Mesodermal cell (in vitro differentiated cells): ENCODE data around the gene NADK.
"Not testable (repeated sequence)": the region's sequence is repeated elsewhere in the genome, so short reads cannot be mapped to it uniquely, and the experiment has no call there.

Experiments
- H3K27ac ChIP-seq: 2 replicates; pipeline ENCODE4 v1.7.0; 2013; ENCODE audit warnings: mild to moderate bottlenecking, low read depth, low read length, moderate library complexity; ENCODE audit not compliant: severe bottlenecking
- H3K36me3 ChIP-seq: 2 replicates; pipeline ENCODE4 v1.7.1; 2013; ENCODE audit warnings: mild to moderate bottlenecking, low read length, moderate library complexity; ENCODE audit not compliant: control insufficient read depth, insufficient read depth
- H3K4me1 ChIP-seq: one replicate; pipeline ENCODE4 v1.7.1; 2013; ENCODE audit warnings: mild to moderate bottlenecking, low read length; ENCODE audit not compliant: insufficient read depth, control insufficient read depth, poor library complexity, severe bottlenecking
- H3K4me3 ChIP-seq: 2 replicates; pipeline ENCODE4 v1.7.0; 2013; ENCODE audit warnings: low read length, control low read depth, mild to moderate bottlenecking; ENCODE audit not compliant: insufficient read depth, poor library complexity, severe bottlenecking; ENCODE audit errors: extremely low read depth
- H3K9me3 ChIP-seq: 2 replicates; pipeline ENCODE4 v1.7.1; 2013; ENCODE audit warnings: mild to moderate bottlenecking, low read length, moderate library complexity; ENCODE audit not compliant: control insufficient read depth
- WGBS, 2 experiments: methylation state at CpG; one replicate each; pipeline ENCODE4 v1.1.5; 2013; ENCODE audit warnings: missing lambda C conversion rate in 2 of 2; ENCODE audit not compliant: insufficient coverage in 2 of 2; 5-methylcytosine and 5-hydroxymethylcytosine counted together

The NADK gene

GRCh38 chr1:1726088-1726487 lies 52.2 kb downstream of the NADK start:
- not testable (repeated sequence) for H3K4me1 ChIP-seq, H3K9me3 ChIP-seq, H3K4me3 ChIP-seq, H3K27ac ChIP-seq
- 93 to 94% methylated on average over 11 to 17 of the region's 17 CpGs for WGBS, 2 experiments
- H3K36me3 ChIP-seq: peaks cover 21% of the 10 kb centered on the region

GRCh38 chr1:1724035-1724864 lies 54.0 kb downstream of the NADK start, which contains the start of gene CDK11A:
CDK11A (minus strand) TSS chr1:1724357; CDS start chr1:1722818, 1,539 bp downstream.
- H3K27ac ChIP-seq: peak within 1 kb of the TSS; percentile 93
- H3K4me3 ChIP-seq: peak within 1 kb of the TSS; percentile 62
- H3K9me3 ChIP-seq, H3K4me1 ChIP-seq: not testable (repeated sequence)
- peaks cover 25% of the 10 kb centered on the region for H3K36me3 ChIP-seq
- 0% methylated on average over 24 of the region's 78 CpGs for WGBS, 2 experiments

GRCh38 chr1:1721201-1721600 lies 57.1 kb downstream of the NADK start:
- Histone ChIP-seq H3K9me3 (no peaks in the 10 kb centered on the region), H3K4me3 (no peak overlapping the region), H3K36me3 (peaks cover 36% of the 10 kb centered on the region), H3K27ac (no peak overlapping the region), H3K4me1 (no peaks in the 10 kb centered on the region)
- WGBS, 2 experiments: 92 to 96% methylated on average over 5 to 6 of the region's 7 CpGs

- 93 to 95% methylated on average over 7 to 8 of the region's 18 CpGs for WGBS, 2 experiments
- H3K36me3 ChIP-seq: peaks cover 33% of the 10 kb centered on the region
- not testable (repeated sequence) for H3K4me1 ChIP-seq, H3K27ac ChIP-seq, H3K9me3 ChIP-seq, H3K4me3 ChIP-seq
These were observed 63.0 kb downstream of the NADK start for GRCh38 chr1:1715109-1715883.

GRCh38 chr1:1707897-1708296 lies 70.4 kb downstream of the NADK start:
- WGBS, 2 experiments: no CpG with 5 or more reads among the region's 20 CpGs
- not testable (repeated sequence) for H3K9me3 ChIP-seq

GRCh38 chr1:1707241-1707640 lies 71.0 kb downstream of the NADK start:
- H3K36me3 ChIP-seq, H3K4me1 ChIP-seq, H3K9me3 ChIP-seq, H3K4me3 ChIP-seq, H3K27ac ChIP-seq: not testable (repeated sequence)
- no CpG with 5 or more reads among the region's 23 CpGs for WGBS, 2 experiments

More at GRCh38 chr1:1707897-1708296, 70.4 kb downstream of the NADK start:
- H3K36me3 ChIP-seq, H3K27ac ChIP-seq, H3K4me1 ChIP-seq, H3K4me3 ChIP-seq: not testable (repeated sequence)

GRCh38 chr1:1705623-1706022 lies 72.6 kb downstream of the NADK start:
- not testable (repeated sequence) for H3K36me3 ChIP-seq
- WGBS, 2 experiments: no CpG with 5 or more reads among the region's 10 CpGs

GRCh38 chr1:1704284-1704957 lies 73.8 kb downstream of the NADK start:
- not testable (repeated sequence) for H3K36me3 ChIP-seq, H3K27ac ChIP-seq, H3K4me3 ChIP-seq, H3K9me3 ChIP-seq, H3K4me1 ChIP-seq
- whole genome bisulfite sequencing, 2 experiments: 96 to 98% methylated on average over 14 to 19 of the region's 27 CpGs

More at GRCh38 chr1:1705623-1706022, 72.6 kb downstream of the NADK start:
- H3K4me1 ChIP-seq, H3K9me3 ChIP-seq, H3K4me3 ChIP-seq, H3K27ac ChIP-seq: not testable (repeated sequence)

- H3K4me3 ChIP-seq: no peak overlapping the region
- 96 to 98% methylated on average over 19 to 22 of the region's 22 CpGs for WGBS, 2 experiments
- H3K27ac ChIP-seq: no peak overlapping the region
- H3K9me3 ChIP-seq: no peaks in the 10 kb centered on the region
- no peaks in the 10 kb centered on the region for H3K4me1 ChIP-seq
- H3K36me3 ChIP-seq: peaks cover 9% of the 10 kb centered on the region
These were observed 74.5 kb downstream of the NADK start for GRCh38 chr1:1703796-1704195.

GRCh38 chr1:1702506-1702905 lies 75.8 kb downstream of the NADK start:
- H3K4me3 ChIP-seq, H3K36me3 ChIP-seq, H3K9me3 ChIP-seq, H3K4me1 ChIP-seq, H3K27ac ChIP-seq: not testable (repeated sequence)
- no CpG with 5 or more reads among the region's 18 CpGs for WGBS, 2 experiments
